HepG2 (cell line): ENCODE results near the gene B3GNT7. TPM values are rescaled to one million over a fixed set of nuclear protein-coding genes. Genes with fewer than 3 reads are reported as not detected.

Experiments
- FOSL1 ChIP-seq: sonication (generic); formaldehyde crosslinking; IDR thresholded peaks from 2 replicates; pipeline ENCODE4 v1.9.0; 2021; ENCODE audit warnings: missing genetic modification reagents, borderline replicate concordance
- FOXJ3 ChIP-seq: sonication (generic); formaldehyde crosslinking; IDR thresholded peaks from 2 replicates; pipeline ENCODE4 v1.4.0; 2020; ENCODE audit warnings: missing genetic modification reagents, mild to moderate bottlenecking, borderline replicate concordance
- HNRNPL ChIP-seq: fragments of 200-400 bp; formaldehyde crosslinking; IDR thresholded peaks from 2 replicates; pipeline ENCODE4 v1.6.1; 2017; ENCODE audit warnings: mild to moderate bottlenecking, low read depth, low read length
- TFE3 ChIP-seq: IDR thresholded peaks from 2 replicates; pipeline ENCODE4 v1.6.1; 2016
- ZNF136 ChIP-seq: sonication (generic); formaldehyde crosslinking; IDR thresholded peaks from 2 replicates; pipeline ENCODE4 v1.8.1; 2022; ENCODE audit warnings: low read depth, mild to moderate bottlenecking, moderate library complexity, missing genetic modification reagents
- ZNF792 ChIP-seq: IDR thresholded peaks from 2 replicates; pipeline ENCODE4 v1.6.1; 2016
- polyA plus RNA-seq, 8 experiments: library from polyadenylated mRNA; depleted of rRNA in 3 of 8; stranded (reverse) in 7 of 8; unstranded in 1 of 8; fragments of >200 nt; fragmentation: Illumina TruSeq in 4 of 8; extraction: Trizol in 4 of 8; gene quantifications; 2 replicates each; pipeline versions ENCODE4 v1.2.1 to v1.2.3, GENCODE V29; 2011 to 2016; ENCODE audit warnings: low read depth in 4 of 8, missing spikeins in 1 of 8, mixed read lengths in 1 of 8; ENCODE audit not compliant: insufficient read depth in 1 of 8
- total RNA-seq, 5 experiments: library from RNA; depleted of rRNA; stranded (reverse); fragments of >200 nt; fragmentation: Illumina TruSeq; extraction: Trizol; gene quantifications; 2 replicates each; pipeline ENCODE4 v1.2.3, GENCODE V29; 2016; ENCODE audit warnings: low read depth in 1 of 5
- TF ChIP-seq, protein P1 (sequence below): sonication (generic); formaldehyde crosslinking; IDR thresholded peaks from 2 replicates; pipeline ENCODE4 v1.4.0; 2020; ENCODE audit warnings: missing genetic modification reagents, low read depth, mild to moderate bottlenecking, borderline replicate concordance
- TF ChIP-seq, protein P2 (sequence below): sonication (generic); formaldehyde crosslinking; IDR thresholded peaks from 2 replicates; pipeline ENCODE4 v1.4.0; 2020; ENCODE audit warnings: missing genetic modification reagents
- TF ChIP-seq, protein P3 (sequence below): sonication (generic); formaldehyde crosslinking; conservative IDR thresholded peaks from 2 replicates; pipeline ENCODE4 v1.5.0; 2020; ENCODE audit warnings: missing genetic modification reagents

The B3GNT7 gene
- total and polyA plus RNA-seq, 2 of the 13 experiments (the other 11 are each of a cell fraction or from before 2014, with no cell fraction given): 0.04 to 0.24 TPM

- TF ChIP-seq FOSL1 (peak; percentile 82; the same call in 1 of the 2 replicates), ZNF136 (CRISPR knock-in tag) (0 out of 2 replicates have a peak, but pooled peaks have one; percentile 67), FOXJ3 (no peak), HNRNPL (peak; percentile 72), ZNF792 (CRISPR knock-in tag) (0 out of 2 replicates have a peak, but pooled peaks have one; percentile 29), TFE3 (CRISPR knock-in tag) (peak; percentile 51)
- TF ChIP-seq, protein P1, sequence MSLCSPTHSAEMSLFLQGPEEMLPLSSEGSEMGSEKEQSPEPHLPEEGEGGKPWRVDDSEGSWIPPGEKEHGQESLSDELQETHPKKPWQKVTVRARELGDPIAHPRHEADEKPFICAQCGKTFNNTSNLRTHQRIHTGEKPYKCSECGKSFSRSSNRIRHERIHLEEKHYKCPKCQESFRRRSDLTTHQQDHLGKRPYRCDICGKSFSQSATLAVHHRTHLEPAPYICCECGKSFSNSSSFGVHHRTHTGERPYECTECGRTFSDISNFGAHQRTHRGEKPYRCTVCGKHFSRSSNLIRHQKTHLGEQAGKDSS (CRISPR knock-in tag): no peak
- TF ChIP-seq, protein P2, sequence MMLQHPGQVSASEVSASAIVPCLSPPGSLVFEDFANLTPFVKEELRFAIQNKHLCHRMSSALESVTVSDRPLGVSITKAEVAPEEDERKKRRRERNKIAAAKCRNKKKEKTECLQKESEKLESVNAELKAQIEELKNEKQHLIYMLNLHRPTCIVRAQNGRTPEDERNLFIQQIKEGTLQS: peak; percentile 50
- TF ChIP-seq, protein P3, sequence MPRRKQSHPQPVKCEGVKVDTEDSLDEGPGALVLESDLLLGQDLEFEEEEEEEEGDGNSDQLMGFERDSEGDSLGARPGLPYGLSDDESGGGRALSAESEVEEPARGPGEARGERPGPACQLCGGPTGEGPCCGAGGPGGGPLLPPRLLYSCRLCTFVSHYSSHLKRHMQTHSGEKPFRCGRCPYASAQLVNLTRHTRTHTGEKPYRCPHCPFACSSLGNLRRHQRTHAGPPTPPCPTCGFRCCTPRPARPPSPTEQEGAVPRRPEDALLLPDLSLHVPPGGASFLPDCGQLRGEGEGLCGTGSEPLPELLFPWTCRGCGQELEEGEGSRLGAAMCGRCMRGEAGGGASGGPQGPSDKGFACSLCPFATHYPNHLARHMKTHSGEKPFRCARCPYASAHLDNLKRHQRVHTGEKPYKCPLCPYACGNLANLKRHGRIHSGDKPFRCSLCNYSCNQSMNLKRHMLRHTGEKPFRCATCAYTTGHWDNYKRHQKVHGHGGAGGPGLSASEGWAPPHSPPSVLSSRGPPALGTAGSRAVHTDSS (CRISPR knock-in tag): no peak
These were observed 30.3 kb upstream of the B3GNT7 start (continued) for GRCh38 chr2:231364961-231365810.
